Measurements from ENCODE around the gene IFIT3. TPM values are rescaled to one million over a fixed set of nuclear protein-coding genes. Genes with fewer than 3 reads are reported as not detected.
"Not testable (repeated sequence)": the region's sequence is repeated elsewhere in the genome, so short reads cannot be mapped to it uniquely, and the experiment has no call there.

Gene IFIT3
- total RNA-seq, 2 experiments from 2014 or later: 11.5 to 12.8 TPM

GRCh38 chr10:89330537-89331212 lies 2.9 kb downstream of the IFIT3 start:
- TF ChIP-seq CTCF (IDR thresholded peaks at IDR 0.05): no peak
- peak overlapping the region; percentile 90 for H3K27ac Mint-ChIP-seq
- POLR2A ChIA-PET: no interaction called here
- H3K36me3 Mint-ChIP-seq (ENCODE audit: low read depth): peaks cover 5% of the 10 kb centered on the region
- H3K4me3 Mint-ChIP-seq: peak overlapping the region; percentile 55
- intact Hi-C loops (cut with DNase I, micrococcal nuclease): loop anchor here in 1 of 2 experiments (2.0 kb wide), 1 partner anchor 24 kb away; no protein-coding TSS in a partner anchor
- CTCF ChIA-PET: no interaction called here
- H3K27me3 Mint-ChIP-seq: no peaks in the 10 kb centered on the region
- H3K27ac ChIP-seq (ENCODE audit: low read depth in 1 of 2, low read length in 2 of 2): no peak overlapping the region
- no peak for ATAC-seq (ENCODE audit: poor library complexity)
- H3K4me1 ChIP-seq (ENCODE audit: insufficient read depth, low read length): peaks cover 70% of the 10 kb centered on the region
- H3K4me1 Mint-ChIP-seq (ENCODE audit: low read depth): peaks cover 69% of the 10 kb centered on the region
- H3K9me3 ChIP-seq (ENCODE audit: control insufficient read depth in 1 of 2, insufficient read depth in 1 of 2, low read length in 2 of 2): no peaks in the 10 kb centered on the region
- H3K9me3 Mint-ChIP-seq: no peaks in the 10 kb centered on the region
- H3K36me3 ChIP-seq (ENCODE audit: insufficient read depth, low read length): no peaks in the 10 kb centered on the region
- H3K27me3 ChIP-seq (ENCODE audit: control insufficient read depth in 1 of 2, insufficient read depth in 2 of 2, low read length in 2 of 2): no peaks in the 10 kb centered on the region
- no peak for DNase-seq
- H3K4me3 ChIP-seq (ENCODE audit: low read length): no peak overlapping the region

DNA sequence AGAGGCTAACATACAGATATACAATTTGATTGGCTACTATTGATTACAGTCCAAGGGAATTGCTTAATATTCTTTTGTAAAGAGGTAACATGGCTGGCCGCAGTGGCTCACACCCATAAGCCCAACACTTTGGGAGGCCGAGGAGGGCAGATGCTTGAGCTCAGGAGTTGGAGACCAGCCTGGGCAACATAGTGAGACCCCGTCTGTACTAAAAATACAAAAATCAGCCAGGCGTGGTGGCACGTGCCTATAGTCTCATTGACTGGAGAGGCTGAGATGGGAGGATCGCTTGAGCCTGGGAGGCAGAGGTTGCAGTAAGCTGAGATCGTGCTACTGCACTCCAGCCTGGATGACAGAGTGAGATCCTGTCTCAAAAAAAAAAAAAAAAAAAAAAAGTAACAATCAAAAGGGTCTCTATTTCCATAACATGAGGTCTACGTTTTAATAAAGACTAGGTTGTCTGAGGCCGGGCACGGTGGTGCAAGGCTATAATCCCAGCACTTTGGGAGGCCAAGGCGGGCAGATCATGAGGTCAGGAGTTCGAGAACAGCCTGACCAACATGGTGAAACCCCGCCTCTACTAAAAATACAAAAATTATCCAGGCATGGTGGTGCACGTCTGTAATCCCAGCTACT lies 3.8 kb downstream of the IFIT3 start:
- DNase-seq; H3K9me3 Mint-ChIP-seq; H3K27me3 ChIP-seq (ENCODE audit: control insufficient read depth in 1 of 2, insufficient read depth in 2 of 2, low read length in 2 of 2); H3K36me3 Mint-ChIP-seq (ENCODE audit: low read depth); H3K27me3 Mint-ChIP-seq; H3K36me3 ChIP-seq (ENCODE audit: insufficient read depth, low read length); ATAC-seq (ENCODE audit: poor library complexity); H3K9me3 ChIP-seq (ENCODE audit: control insufficient read depth in 1 of 2, insufficient read depth in 1 of 2, low read length in 2 of 2): not testable (repeated sequence)
- CTCF ChIA-PET: interaction anchor here (1.4 kb wide), 1 partner anchor 16 kb away, joined by 3 read pairs; no protein-coding TSS in a partner anchor
- peaks cover 72% of the 10 kb centered on the region for H3K4me1 ChIP-seq (ENCODE audit: insufficient read depth, low read length)
- H3K4me3 ChIP-seq (ENCODE audit: low read length): peak overlapping the region; percentile 45
- peak overlapping the region; percentile 77 for H3K4me3 Mint-ChIP-seq
- H3K27ac Mint-ChIP-seq: peak overlapping the region; percentile 90
- intact Hi-C loops (cut with DNase I, micrococcal nuclease): loop anchor here (1.0 to 2.0 kb wide), 2 partner anchors 25 to 83 kb away; partner anchors contain the start of gene IFIT5 (in 1 of the 2)
- H3K4me1 Mint-ChIP-seq (ENCODE audit: low read depth): peaks cover 78% of the 10 kb centered on the region
- POLR2A ChIA-PET: interaction anchor here (0.5 to 1.4 kb wide), 7 partner anchors 8 to 370 kb away, joined by 3 to 8 read pairs (median 5); partner anchors contain the start of genes FAS, KIF20B and LIPA
- peak overlapping the region in 1 of 2 donors; percentile 47 for H3K27ac ChIP-seq (ENCODE audit: low read depth in 1 of 2, low read length in 2 of 2)

DNA sequence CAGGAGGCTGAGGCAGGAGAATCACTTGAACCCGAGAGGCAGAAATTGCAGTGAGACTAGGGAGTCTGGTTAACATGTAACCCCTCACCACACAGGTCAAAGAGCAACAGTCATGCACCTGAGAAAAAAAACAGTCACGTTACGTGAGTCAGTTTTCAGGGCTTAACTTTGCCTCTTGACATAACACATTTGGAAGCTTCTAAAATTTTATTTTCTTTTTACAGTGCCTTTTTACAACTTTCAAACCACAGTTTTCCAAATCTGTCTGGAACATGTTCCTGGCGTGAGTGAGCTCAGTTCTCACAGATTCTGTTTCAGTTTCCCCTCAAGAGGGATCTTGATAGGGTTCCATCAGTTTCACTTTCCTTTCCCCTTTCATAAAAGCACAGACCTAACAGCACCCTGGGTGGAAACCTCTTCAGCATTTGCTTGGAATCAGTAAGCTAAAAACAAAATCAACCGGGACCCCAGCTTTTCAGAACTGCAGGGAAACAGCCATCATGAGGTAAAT lies 4.4 kb downstream of the IFIT3 start:
- Histone ChIP-seq H3K9me3 (ENCODE audit: control insufficient read depth in 1 of 2, insufficient read depth in 1 of 2, low read length in 2 of 2) (no peaks in the 10 kb centered on the region), H3K36me3 (ENCODE audit: insufficient read depth, low read length) (no peaks in the 10 kb centered on the region), H3K27ac (ENCODE audit: low read depth in 1 of 2, low read length in 2 of 2) (peak overlapping the region; percentile 33 to 47), H3K4me1 (ENCODE audit: insufficient read depth, low read length) (peaks cover 71% of the 10 kb centered on the region), H3K27me3 (ENCODE audit: control insufficient read depth in 1 of 2, insufficient read depth in 2 of 2, low read length in 2 of 2) (no peaks in the 10 kb centered on the region), H3K4me3 (ENCODE audit: low read length) (peak overlapping the region; percentile 45)
- Mint-ChIP-seq H3K9me3 (no peaks in the 10 kb centered on the region), H3K4me1 (ENCODE audit: low read depth) (peaks cover 84% of the 10 kb centered on the region), H3K36me3 (ENCODE audit: low read depth) (peaks cover 9% of the 10 kb centered on the region), H3K27me3 (no peaks in the 10 kb centered on the region), H3K4me3 (peak overlapping the region; percentile 77), H3K27ac (peak overlapping the region; percentile 90)
- ATAC-seq (ENCODE audit: poor library complexity) (peak; percentile 33), DNase-seq (peak in 4 of 14 experiments; percentile 11 to 84 (median 79))
- CTCF ChIA-PET: interaction anchor here (1.4 kb wide), 1 partner anchor 17 kb away, joined by 3 read pairs; no protein-coding TSS in a partner anchor
- POLR2A ChIA-PET: interaction anchor here (0.9 to 1.4 kb wide), 6 partner anchors 9 to 369 kb away, joined by 4 to 8 read pairs (median 6); partner anchors contain the start of genes FAS, KIF20B and LIPA
- TF ChIP-seq CTCF (IDR thresholded peaks at IDR 0.05): no peak
- intact Hi-C loops (cut with DNase I, micrococcal nuclease): loop anchor here in 1 of 2 experiments (1.0 kb wide), 1 partner anchor 82 kb away; the partner anchor contains the start of gene IFIT5
